ENCODE results near the gene ARMC9.
"Not testable (repeated sequence)": the region's sequence is repeated elsewhere in the genome, so short reads cannot be mapped to it uniquely, and the experiment has no call there.

Gene ARMC9

GRCh38 chr2:231347638-231348037, 149.2 kb downstream of the ARMC9 start:
- no peak for DNase-seq

GRCh38 chr2:231348173-231348572, 149.7 kb downstream of the ARMC9 start:
- no peak for DNase-seq

GRCh38 chr2:231348704-231349373, 150.4 kb downstream of the ARMC9 start:
- DNase-seq = no peak

GRCh38 chr2:231349374-231349735, 150.9 kb downstream of the ARMC9 start:
- not testable (repeated sequence) for DNase-seq

GRCh38 chr2:231351648-231352047, 153.2 kb downstream of the ARMC9 start:
- no peak for DNase-seq

- no peak for DNase-seq
Measured at GRCh38 chr2:231353469-231353868, 155.0 kb downstream of the ARMC9 start.

- DNase-seq = no peak
Measured at GRCh38 chr2:231355508-231356465, 157.4 kb downstream of the ARMC9 start.

GRCh38 chr2:231356466-231356844, 158.0 kb downstream of the ARMC9 start:
- DNase-seq = no peak

- DNase-seq = no peak
Measured at GRCh38 chr2:231357048-231357447, 158.6 kb downstream of the ARMC9 start.

- DNase-seq = no peak
Measured at GRCh38 chr2:231357931-231358330, 159.5 kb downstream of the ARMC9 start.

- DNase-seq = no peak
Measured at GRCh38 chr2:231359441-231359840, 161.0 kb downstream of the ARMC9 start.

GRCh38 chr2:231359948-231360347, 161.5 kb downstream of the ARMC9 start:
- no peak for DNase-seq

- no peak for DNase-seq
Measured at GRCh38 chr2:231360401-231360800, 162.0 kb downstream of the ARMC9 start.

GRCh38 chr2:231360881-231361371, 162.5 kb downstream of the ARMC9 start:
- DNase-seq = no peak

- DNase-seq = no peak
Measured at GRCh38 chr2:231361701-231362554, 163.5 kb downstream of the ARMC9 start.

- DNase-seq = no peak
Measured at GRCh38 chr2:231362555-231363184, 164.2 kb downstream of the ARMC9 start.

- no peak for DNase-seq
Measured at GRCh38 chr2:231364061-231364460, 165.6 kb downstream of the ARMC9 start.

- no peak for DNase-seq
Measured at GRCh38 chr2:231364961-231365810, 166.8 kb downstream of the ARMC9 start.

- no peak for DNase-seq
Measured at GRCh38 chr2:231367178-231367577, 168.7 kb downstream of the ARMC9 start.

- DNase-seq = no peak
Measured at GRCh38 chr2:231369580-231370428, 171.4 kb downstream of the ARMC9 start.

GRCh38 chr2:231370429-231370748, 172.0 kb downstream of the ARMC9 start:
- no peak for DNase-seq
